ENCODE data around the gene TULP4. TPM values are rescaled to one million over a fixed set of nuclear protein-coding genes. Genes with fewer than 3 reads are reported as not detected.

Gene TULP4
- total RNA-seq, 1 donor from 2014 or later, result 63.0 TPM

GRCh38 chr6:158505194-158505593 lies 192.9 kb downstream of the TULP4 start:
- peaks cover 62% of the 10 kb centered on the region for H3K36me3 Mint-ChIP-seq (ENCODE audit: low read depth)
- no peak overlapping the region for H3K4me3 Mint-ChIP-seq
- no peak overlapping the region for H3K27ac Mint-ChIP-seq
- ATAC-seq (ENCODE audit: low read depth) (no peak), DNase-seq (no peak)
- H3K9me3 Mint-ChIP-seq, result no peaks in the 10 kb centered on the region
- no peak for TF ChIP-seq CTCF (IDR thresholded peaks at IDR 0.05)
- peaks cover 5% of the 10 kb centered on the region for H3K4me1 Mint-ChIP-seq
- ChIA-PET POLR2A (no interaction called here), CTCF (no interaction called here)
- H3K27me3 Mint-ChIP-seq, result no peaks in the 10 kb centered on the region
- intact Hi-C loops (cut with micrococcal nuclease), result no loop called here

GRCh38 chr6:158506601-158507000 lies 194.3 kb downstream of the TULP4 start:
- TF ChIP-seq CTCF (IDR thresholded peaks at IDR 0.05), result no peak
- Mint-ChIP-seq H3K4me1 (peaks cover 5% of the 10 kb centered on the region), H3K27ac (no peak overlapping the region), H3K9me3 (no peaks in the 10 kb centered on the region), H3K4me3 (no peak overlapping the region), H3K36me3 (ENCODE audit: low read depth) (peaks cover 48% of the 10 kb centered on the region), H3K27me3 (no peaks in the 10 kb centered on the region)
- DNase-seq (no peak), ATAC-seq (ENCODE audit: low read depth) (no peak)
- intact Hi-C loops (cut with micrococcal nuclease), result no loop called here
- CTCF ChIA-PET, result no interaction called here
- POLR2A ChIA-PET, result no interaction called here

GRCh38 chr6:158507174-158507573 lies 194.9 kb downstream of the TULP4 start:
- no peak for DNase-seq
- Mint-ChIP-seq H3K4me3 (no peak overlapping the region), H3K27me3 (no peaks in the 10 kb centered on the region), H3K9me3 (no peaks in the 10 kb centered on the region), H3K4me1 (peaks cover 5% of the 10 kb centered on the region), H3K27ac (no peak overlapping the region), H3K36me3 (ENCODE audit: low read depth) (peaks cover 44% of the 10 kb centered on the region)
- intact Hi-C loops (cut with micrococcal nuclease), result no loop called here
- ChIA-PET POLR2A (no interaction called here), CTCF (no interaction called here)
- TF ChIP-seq CTCF (IDR thresholded peaks at IDR 0.05), result no peak
- no peak for ATAC-seq (ENCODE audit: low read depth)

GRCh38 chr6:158508450-158508849 lies 196.2 kb downstream of the TULP4 start:
- TF ChIP-seq CTCF (IDR thresholded peaks at IDR 0.05), result no peak
- ATAC-seq (ENCODE audit: low read depth) (no peak), DNase-seq (no peak)
- CTCF ChIA-PET, result no interaction called here
- Mint-ChIP-seq H3K4me3 (no peak overlapping the region), H3K9me3 (no peaks in the 10 kb centered on the region), H3K4me1 (peaks cover 5% of the 10 kb centered on the region), H3K27ac (no peak overlapping the region), H3K36me3 (ENCODE audit: low read depth) (peaks cover 33% of the 10 kb centered on the region), H3K27me3 (no peaks in the 10 kb centered on the region)
- intact Hi-C loops (cut with micrococcal nuclease), result no loop called here
- POLR2A ChIA-PET, result no interaction called here

GRCh38 chr6:158509465-158509864 lies 197.2 kb downstream of the TULP4 start:
- H3K4me1 Mint-ChIP-seq, result peaks cover 5% of the 10 kb centered on the region
- DNase-seq (no peak), ATAC-seq (ENCODE audit: low read depth) (no peak)
- no peak overlapping the region for H3K4me3 Mint-ChIP-seq
- TF ChIP-seq CTCF (IDR thresholded peaks at IDR 0.05), result no peak
- intact Hi-C loops (cut with micrococcal nuclease), result no loop called here
- no peaks in the 10 kb centered on the region for H3K9me3 Mint-ChIP-seq
- ChIA-PET CTCF (interaction anchor here (1.2 kb wide), 1 partner anchor 288 kb away, joined by 3 read pairs; no protein-coding TSS in a partner anchor), POLR2A (no interaction called here)
- no peaks in the 10 kb centered on the region for H3K27me3 Mint-ChIP-seq
- no peak overlapping the region for H3K27ac Mint-ChIP-seq
- H3K36me3 Mint-ChIP-seq (ENCODE audit: low read depth), result peaks cover 29% of the 10 kb centered on the region

Data from activated B cell treated with CpG ODN at 0.5 μM for 24 hours (primary cell).